Smooth muscle cell (in vitro differentiated cells): ENCODE results near the gene RHBDL3. TPM values are rescaled to one million over a fixed set of nuclear protein-coding genes. Genes with fewer than 3 reads are reported as not detected.
A peak's percentile ranks its signal among the peaks of the same experiment; 100 is the strongest.

Source experiments
- DNase-seq: peaks from one replicate; lab custom pipeline; 2025; ENCODE audit not compliant: unreplicated experiment; lab: John Stamatoyannopoulos, UW
- H2AFZ ChIP-seq: fragments of 200-600 bp; sonication (generic); 2 replicates; pipeline ENCODE4 v1.6.0; 2016; ENCODE audit warnings: antibody characterized with exemption, low read depth, mild to moderate bottlenecking
- H3F3A ChIP-seq: fragments of 200-600 bp; sonication (generic); 2 replicates; pipeline ENCODE4 v1.6.0; 2017; ENCODE audit warnings: antibody characterized with exemption, low read depth
- H3K27ac ChIP-seq: fragments of 200-600 bp; sonication (generic); 2 replicates; pipeline ENCODE4 v1.5.1; 2016; ENCODE audit warnings: low read depth, mild to moderate bottlenecking
- H3K27me3 ChIP-seq: fragments of 200-600 bp; sonication (generic); 2 replicates; pipeline ENCODE4 v1.6.1; 2016; ENCODE audit warnings: low read depth, mild to moderate bottlenecking
- H3K36me3 ChIP-seq: fragments of 200-600 bp; sonication (generic); 2 replicates; pipeline ENCODE4 v1.5.1; 2016; ENCODE audit warnings: low read depth
- H3K4me1 ChIP-seq: fragments of 200-600 bp; sonication (generic); 2 replicates; pipeline ENCODE4 v1.5.1; 2016; ENCODE audit warnings: low read depth
- H3K4me2 ChIP-seq: fragments of 200-600 bp; sonication (generic); 2 replicates; pipeline ENCODE4 v1.6.0; 2016; ENCODE audit warnings: mild to moderate bottlenecking
- H3K4me3 ChIP-seq: fragments of 200-600 bp; sonication (generic); 2 replicates; pipeline ENCODE4 v1.5.1; 2016; ENCODE audit warnings: mild to moderate bottlenecking
- H3K79me2 ChIP-seq: fragments of 200-600 bp; sonication (generic); 2 replicates; pipeline ENCODE4 v1.6.0; 2016; ENCODE audit warnings: low read depth, mild to moderate bottlenecking
- H3K9ac ChIP-seq: fragments of 200-600 bp; sonication (generic); 2 replicates; pipeline ENCODE4 v1.6.0; 2016; ENCODE audit warnings: low read depth
- H3K9me3 ChIP-seq: fragments of 200-600 bp; sonication (generic); replicated peaks from 2 replicates; pipeline ENCODE4 v1.5.1; 2016; ENCODE audit warnings: low read depth
- H4K20me1 ChIP-seq: fragments of 200-600 bp; sonication (generic); 2 replicates; pipeline ENCODE4 v1.6.0; 2016; ENCODE audit warnings: low read depth
- WGBS: methylation state at CpG from one replicate; pipeline ENCODE4 v1.1.7; 2016; ENCODE audit warnings: low lambda C conversion rate; 5-methylcytosine and 5-hydroxymethylcytosine counted together
- polyA plus RNA-seq: library from polyadenylated mRNA; unstranded; fragments of >200 nt; fragmentation: Nextera tagmentation; extraction: Ambion mirVana; gene quantifications from 2 replicates; pipeline ENCODE4 v1.2.1, GENCODE V29; 2016
- total RNA-seq: library from RNA; depleted of rRNA; stranded (reverse); fragments of >200 nt; gene quantifications from 2 replicates; pipeline ENCODE4 v1.2.3, GENCODE V29; 2014
- TF ChIP-seq, protein P1 (sequence below): fragments of 200-600 bp; sonication (generic); IDR thresholded peaks from 2 replicates; pipeline ENCODE4 v1.5.1; 2017; ENCODE audit warnings: borderline replicate concordance, mild to moderate bottlenecking, antibody characterized with exemption; ENCODE audit not compliant: insufficient read depth, poor library complexity, severe bottlenecking

RHBDL3 gene
- total and polyA plus RNA-seq, 2 experiments from 2014 or later, result not detected

DNA sequence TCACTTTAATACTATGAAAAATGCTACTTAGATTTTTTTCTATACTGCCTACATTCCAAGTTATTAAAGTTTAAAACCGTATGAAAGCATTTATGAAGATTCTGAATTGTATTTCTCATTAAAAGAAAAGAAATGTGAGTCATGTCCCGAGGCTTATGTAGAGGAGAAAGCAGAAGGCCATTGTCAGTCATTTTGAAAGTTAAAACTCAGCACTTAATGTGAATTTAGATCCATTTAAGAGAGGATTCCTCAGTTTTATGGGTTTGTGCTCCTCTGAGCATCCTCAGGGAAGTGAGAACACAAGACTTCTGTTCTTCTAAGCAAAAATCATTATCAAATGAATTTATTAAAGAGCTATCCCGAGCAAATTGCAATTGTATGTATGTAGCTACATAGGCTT, 64.5 kb downstream of the RHBDL3 start:
- Histone ChIP-seq H3K36me3 (no peaks in the 10 kb centered on the region), H3K27me3 (no peaks in the 10 kb centered on the region), H3K9ac (no peak overlapping the region), H2AFZ (no peak overlapping the region), H3K27ac (no peak overlapping the region), H3K4me3 (no peak overlapping the region), H3K4me1 (no peaks in the 10 kb centered on the region), H4K20me1 (no peaks in the 10 kb centered on the region), H3K9me3 (no peaks in the 10 kb centered on the region), H3F3A (no peaks in the 10 kb centered on the region), H3K79me2 (no peaks in the 10 kb centered on the region), H3K4me2 (no peak overlapping the region)
- DNase-seq, result no peak
- WGBS, result 93% methylated on average over 3 of the region's 3 CpGs
- TF ChIP-seq, protein P1, sequence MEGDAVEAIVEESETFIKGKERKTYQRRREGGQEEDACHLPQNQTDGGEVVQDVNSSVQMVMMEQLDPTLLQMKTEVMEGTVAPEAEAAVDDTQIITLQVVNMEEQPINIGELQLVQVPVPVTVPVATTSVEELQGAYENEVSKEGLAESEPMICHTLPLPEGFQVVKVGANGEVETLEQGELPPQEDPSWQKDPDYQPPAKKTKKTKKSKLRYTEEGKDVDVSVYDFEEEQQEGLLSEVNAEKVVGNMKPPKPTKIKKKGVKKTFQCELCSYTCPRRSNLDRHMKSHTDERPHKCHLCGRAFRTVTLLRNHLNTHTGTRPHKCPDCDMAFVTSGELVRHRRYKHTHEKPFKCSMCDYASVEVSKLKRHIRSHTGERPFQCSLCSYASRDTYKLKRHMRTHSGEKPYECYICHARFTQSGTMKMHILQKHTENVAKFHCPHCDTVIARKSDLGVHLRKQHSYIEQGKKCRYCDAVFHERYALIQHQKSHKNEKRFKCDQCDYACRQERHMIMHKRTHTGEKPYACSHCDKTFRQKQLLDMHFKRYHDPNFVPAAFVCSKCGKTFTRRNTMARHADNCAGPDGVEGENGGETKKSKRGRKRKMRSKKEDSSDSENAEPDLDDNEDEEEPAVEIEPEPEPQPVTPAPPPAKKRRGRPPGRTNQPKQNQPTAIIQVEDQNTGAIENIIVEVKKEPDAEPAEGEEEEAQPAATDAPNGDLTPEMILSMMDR, result no peak

GRCh38 chr17:32331243-32332040, 65.8 kb downstream of the RHBDL3 start:
- Histone ChIP-seq H3K4me1 (no peaks in the 10 kb centered on the region), H3K27ac (peak overlapping the region; percentile 10), H3K4me3 (no peak overlapping the region), H3K36me3 (no peaks in the 10 kb centered on the region), H3K27me3 (no peaks in the 10 kb centered on the region), H2AFZ (no peak overlapping the region), H3K79me2 (no peaks in the 10 kb centered on the region), H3K9me3 (no peaks in the 10 kb centered on the region), H4K20me1 (no peaks in the 10 kb centered on the region), H3F3A (no peaks in the 10 kb centered on the region), H3K9ac (no peak overlapping the region), H3K4me2 (peak overlapping the region; percentile 9)
- TF ChIP-seq, protein P1, result no peak
- no peak for DNase-seq
- 54% methylated on average over 3 of the region's 3 CpGs for WGBS

DNA sequence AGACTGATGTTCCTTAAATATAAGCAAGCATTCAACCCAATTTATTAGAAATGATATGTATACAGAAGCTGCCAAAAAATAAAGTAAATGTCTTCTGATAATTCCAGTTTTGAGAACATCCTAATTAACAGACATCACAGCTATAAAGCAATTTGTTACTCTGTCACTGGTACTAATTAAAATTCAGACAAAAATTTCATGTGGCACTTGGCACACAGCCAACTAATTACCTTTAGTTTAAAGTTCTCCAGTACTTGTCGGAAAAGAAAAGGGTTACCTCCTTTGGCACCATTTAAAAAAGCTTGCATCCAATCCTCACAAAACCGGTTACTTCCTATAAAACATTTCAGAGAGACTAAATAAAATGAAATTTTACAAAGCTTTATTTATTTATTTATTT, 67.6 kb downstream of the RHBDL3 start:
- Histone ChIP-seq H3K36me3 (no peaks in the 10 kb centered on the region), H2AFZ (no peak overlapping the region), H3K9ac (no peak overlapping the region), H3K27ac (no peak overlapping the region), H3K27me3 (no peaks in the 10 kb centered on the region), H3K4me3 (no peak overlapping the region), H4K20me1 (no peaks in the 10 kb centered on the region), H3F3A (no peaks in the 10 kb centered on the region), H3K4me2 (no peak overlapping the region), H3K4me1 (no peaks in the 10 kb centered on the region), H3K79me2 (no peaks in the 10 kb centered on the region), H3K9me3 (no peaks in the 10 kb centered on the region)
- TF ChIP-seq, protein P1, result no peak
- no peak for DNase-seq
- WGBS, result 98% methylated on average over 2 of the region's 2 CpGs

- Histone ChIP-seq H3K27me3 (no peaks in the 10 kb centered on the region), H3K4me2 (peak overlapping the region; percentile 8), H4K20me1 (no peaks in the 10 kb centered on the region), H3K4me3 (no peak overlapping the region), H3K27ac (no peak overlapping the region), H3K4me1 (no peaks in the 10 kb centered on the region), H2AFZ (no peak overlapping the region), H3F3A (no peaks in the 10 kb centered on the region), H3K36me3 (no peaks in the 10 kb centered on the region), H3K9me3 (no peaks in the 10 kb centered on the region), H3K79me2 (no peaks in the 10 kb centered on the region), H3K9ac (no peak overlapping the region)
- TF ChIP-seq, protein P1, result no peak
- no peak for DNase-seq
These were observed 69.4 kb downstream of the RHBDL3 start for GRCh38 chr17:32335046-32335445.
